GM12878 (cell line): ENCODE measurements around the gene SPRR5. TPM values are rescaled to one million over a fixed set of nuclear protein-coding genes. Genes with fewer than 3 reads are reported as not detected.

Experiments used
- ATAC-seq: fragments of 200-7000 bp; cut with Tn5 transposase; 3 replicates; pipeline ENCODE4 v1.9.1; 2020; ENCODE audit warnings: mild to moderate bottlenecking, moderate library complexity
- BruUV-seq: library from RNA; stranded (reverse); fragments of 400-500 nt; replicated peaks from 2 replicates; lab custom pipeline; 2021; lab: Mats Ljungman, UMichigan
- CTCF ChIA-PET: fragments of 300-600 bp; sonication (Branson Sonifier 250); formaldehyde crosslinking; extraction: SDS; loops from one replicate; lab custom pipeline; 2021; ENCODE audit warnings: inconsistent platforms; lab: Yijun Ruan, JAX
- POLR2A ChIA-PET: fragments of 350-600 bp; formaldehyde crosslinking; extraction: SDS; loops from one replicate; lab custom pipeline; 2021; ENCODE audit warnings: inconsistent platforms; lab: Charles Lee
- RAD21 ChIA-PET: fragments of 300-600 bp; sonication (Branson Sonifier 250); formaldehyde crosslinking; loops from one replicate; lab custom pipeline; 2023; ENCODE audit warnings: antibody characterized with exemption; ENCODE audit not compliant: unreplicated experiment; lab: Charles Lee
- SMC1A ChIA-PET: fragments of 300-600 bp; sonication (Branson Sonifier 250); formaldehyde crosslinking; loops from one replicate; lab custom pipeline; 2023; ENCODE audit not compliant: unreplicated experiment, uncharacterized antibody; lab: Charles Lee
- DNase-seq: peaks from one replicate; pipeline ENCODE4 v3.0.0-alpha.2; 2011; ENCODE audit warnings: low read depth, low spot score
- FAIRE-seq: peaks from 3 replicates; lab custom pipeline; 2011; peaks lifted over from hg19 to GRCh38; lab: Jason Lieb, UNC
- H2AFZ ChIP-seq: 2 replicates; pipeline ENCODE4 v1.6.0; 2011; ENCODE audit warnings: low read depth, low read length, control low read depth; ENCODE audit not compliant: control insufficient read depth
- H3K27ac ChIP-seq: 2 replicates; pipeline ENCODE4 v1.5.1; 2011; ENCODE audit warnings: control low read depth; ENCODE audit not compliant: control insufficient read depth, insufficient read depth
- H3K27me3 ChIP-seq, 2 experiments: replicated peaks in 1 of 2; 2 replicates each; pipeline versions ENCODE4 v1.6.0 to v1.6.1; 2011; ENCODE audit warnings: low read length in 1 of 2; ENCODE audit not compliant: control insufficient read depth in 2 of 2, insufficient read depth in 2 of 2
- H3K36me3 ChIP-seq, 2 experiments: 2 replicates each; pipeline ENCODE4 v1.5.1; 2011; ENCODE audit warnings: low read length in 1 of 2; ENCODE audit not compliant: control insufficient read depth in 2 of 2, insufficient read depth in 2 of 2
- H3K4me1 ChIP-seq: 2 replicates; pipeline ENCODE4 v1.6.1; 2011; ENCODE audit warnings: mild to moderate bottlenecking, low read length, moderate library complexity, mixed read lengths; ENCODE audit not compliant: control insufficient read depth, insufficient read depth
- H3K4me2 ChIP-seq: 2 replicates; pipeline ENCODE4 v1.6.0; 2011; ENCODE audit warnings: control low read depth; ENCODE audit not compliant: control insufficient read depth, insufficient read depth
- H3K4me3 ChIP-seq: fragments of 200-600 bp; sonication (generic); 2 replicates; pipeline ENCODE4 v1.5.1; 2016
- H3K79me2 ChIP-seq: 2 replicates; pipeline ENCODE4 v1.6.0; 2011; ENCODE audit warnings: low read length; ENCODE audit not compliant: control insufficient read depth, insufficient read depth
- H3K9ac ChIP-seq: 2 replicates; pipeline ENCODE4 v1.8.0; 2011; ENCODE audit warnings: low read length, control low read depth, mixed read lengths; ENCODE audit not compliant: control insufficient read depth, insufficient read depth
- H3K9me3 ChIP-seq: replicated peaks from 3 replicates; pipeline ENCODE4 v1.5.1; 2011; ENCODE audit warnings: mild to moderate bottlenecking, low read length; ENCODE audit not compliant: control insufficient read depth, insufficient read depth
- H4K20me1 ChIP-seq: 2 replicates; pipeline ENCODE4 v1.6.0; 2011; ENCODE audit not compliant: control insufficient read depth, insufficient read depth
- ASH2L ChIP-seq: fragments of 300-600, 200-600 bp; sonication (generic); IDR thresholded peaks from 2 replicates; pipeline ENCODE4 v1.6.1; 2017; ENCODE audit warnings: low read depth, mild to moderate bottlenecking, borderline replicate concordance
- BACH1 ChIP-seq: fragments of 450-650 bp; IDR thresholded peaks from 2 replicates; pipeline ENCODE4 v1.6.1; 2017; ENCODE audit warnings: mild to moderate bottlenecking, borderline replicate concordance
- BHLHE40 ChIP-seq, 2 experiments: fragments of 450-650 bp in 1 of 2; IDR thresholded peaks; 2 replicates each; pipeline ENCODE4 v1.6.1; 2011 to 2017; ENCODE audit warnings: low read depth in 2 of 2, borderline replicate concordance in 1 of 2, improper control_type of control experiment in 1 of 2, low read length in 1 of 2, mild to moderate bottlenecking in 1 of 2
- BMI1 ChIP-seq: fragments of 450-650 bp; IDR thresholded peaks from 2 replicates; pipeline ENCODE4 v1.6.1; 2016; ENCODE audit warnings: mild to moderate bottlenecking, moderate library complexity, borderline replicate concordance
- BRCA1 ChIP-seq: IDR thresholded peaks from 2 replicates; pipeline ENCODE4 v1.6.1; 2011; ENCODE audit warnings: low read depth, low read length, improper control_type of control experiment
- CBX3 ChIP-seq: fragments of 200-600 bp; sonication (generic); IDR thresholded peaks from 2 replicates; pipeline ENCODE4 v1.6.1; 2016; ENCODE audit warnings: low read depth, borderline replicate concordance
- KLF5 ChIP-seq: fragments of 450-650 bp; IDR thresholded peaks from 2 replicates; pipeline ENCODE4 v1.6.1; 2014; ENCODE audit warnings: mild to moderate bottlenecking; ENCODE audit not compliant: partially characterized antibody
- NRF1 ChIP-seq: conservative IDR thresholded peaks from 2 replicates; pipeline ENCODE4 v1.6.1; 2011; ENCODE audit warnings: mild to moderate bottlenecking, low read depth, low read length, improper control_type of control experiment
- RAD51 ChIP-seq: fragments of 450-650 bp; IDR thresholded peaks from 2 replicates; pipeline ENCODE4 v1.6.1; 2016; ENCODE audit warnings: moderate library complexity, mild to moderate bottlenecking, inconsistent platforms
- SMAD1 ChIP-seq: fragments of 450-650 bp; IDR thresholded peaks from 2 replicates; pipeline ENCODE4 v1.6.1; 2018; ENCODE audit warnings: mild to moderate bottlenecking, low read depth; ENCODE audit not compliant: partially characterized antibody
- WGBS: methylation state at CpG from one replicate; pipeline ENCODE4 v1.1.6; 2016; ENCODE audit warnings: low lambda C conversion rate; ENCODE audit not compliant: insufficient replicate concordance, insufficient coverage; ENCODE audit errors: missing lambda C conversion rate; 5-methylcytosine and 5-hydroxymethylcytosine counted together
- in situ Hi-C: fragments of 300-500 bp; cut with MboI; formaldehyde crosslinking; loops from 9 replicates; pipeline ENCODE4 v1.14.3; 2018; ENCODE audit warnings: mixed read lengths
- intact Hi-C: fragments of 100-400 bp; cut with micrococcal nuclease; formaldehyde crosslinking; loops from one replicate; pipeline ENCODE4 v1.14.2; 2022; ENCODE audit not compliant: unreplicated experiment
- polyA plus RNA-seq, 11 experiments: library from polyadenylated mRNA; depleted of rRNA in 4 of 11; unstranded in 6 of 11; stranded (reverse) in 5 of 11; fragments of >200 nt; fragmentation: Nextera tagmentation in 4 of 11; fragmentation: Illumina TruSeq in 1 of 11; extraction: Ambion mirVana in 4 of 11; extraction: Trizol in 1 of 11; gene quantifications; 1 replicate in 1 of 11; 2 replicates in 10 of 11; pipeline versions ENCODE4 v1.2.1 to v1.2.3, GENCODE V29; 2011 to 2016; ENCODE audit warnings: inconsistent platforms in 2 of 11, missing spikeins in 2 of 11, low read depth in 1 of 11
- total RNA-seq, 4 experiments: library from RNA; depleted of rRNA in 3 of 4; stranded (reverse); fragments of >200 nt in 3 of 4; fragmentation: Illumina TruSeq in 1 of 4; extraction: Trizol in 1 of 4; gene quantifications; 2 replicates each; pipeline versions ENCODE4 v1.2.1 to v1.2.3, GENCODE V29; 2013 to 2021
- TF ChIP-seq, protein P1 (sequence below): fragments of 450-650 bp; formaldehyde crosslinking; IDR thresholded peaks from 2 replicates; pipeline ENCODE4 v1.4.0; 2020; ENCODE audit warnings: mild to moderate bottlenecking, moderate library complexity
- TF ChIP-seq, protein P2 (sequence below): IDR thresholded peaks from 2 replicates; pipeline ENCODE4 v1.6.1; 2011; ENCODE audit warnings: borderline replicate concordance, low read depth, mild to moderate bottlenecking, moderate library complexity, low read length; ENCODE audit not compliant: insufficient read depth, poor library complexity, severe bottlenecking
- TF ChIP-seq, protein P3 (sequence below): fragments of 450-650 bp; IDR thresholded peaks from 2 replicates; pipeline ENCODE4 v1.6.1; 2017; ENCODE audit warnings: low read depth, mild to moderate bottlenecking, moderate library complexity
- TF ChIP-seq, protein P4 (sequence below): fragments of 450-650 bp; IDR thresholded peaks from 2 replicates; pipeline ENCODE4 v1.6.1; 2017; ENCODE audit warnings: borderline replicate concordance

The SPRR5 gene
- total and polyA plus RNA-seq, 10 of the 15 experiments (the other 5 are each of a cell fraction or from before 2014, with no cell fraction given), result not detected

DNA sequence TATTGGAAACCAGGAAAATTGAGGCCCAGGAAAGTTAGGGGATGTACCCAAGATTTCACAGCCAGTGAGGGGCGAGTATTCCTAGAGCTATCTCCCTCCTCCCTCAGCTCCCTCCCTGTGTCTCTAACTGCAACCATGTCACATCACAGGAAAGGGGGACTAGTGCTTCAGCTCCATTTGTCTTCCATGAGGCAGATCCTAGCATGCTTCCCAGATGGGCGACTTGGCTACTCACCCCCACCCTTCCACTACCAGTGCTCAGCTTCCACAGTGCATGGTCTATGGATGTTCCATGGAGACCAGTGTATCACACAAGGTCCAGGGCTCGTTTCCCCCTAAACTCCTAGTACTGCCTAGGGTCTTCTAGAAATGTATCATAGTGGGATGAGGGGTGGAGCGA is 18.8 kb downstream of the SPRR5 start:
- H2AFZ ChIP-seq, result no peak overlapping the region
- FAIRE-seq, result no peak
- POLR2A ChIA-PET, result interaction anchor here (0.5 kb wide), 1 partner anchor 325 kb away, joined by 5 read pairs; no protein-coding TSS in a partner anchor

More for the DNA sequence above, 18.8 kb downstream of the SPRR5 start:
- BruUV-seq, result no TSS peak
- Histone ChIP-seq H3K9ac (no peak overlapping the region), H3K9me3 (no peaks in the 10 kb centered on the region), H3K27ac (no peak overlapping the region), H3K79me2 (no peaks in the 10 kb centered on the region), H3K27me3 (no peaks in the 10 kb centered on the region; a peak in 1 of 4 replicates)
- no peak for ATAC-seq
- TF ChIP-seq BACH1 (no peak), ASH2L (no peak), KLF5 (no peak), BRCA1 (no peak), CBX3 (no peak), BMI1 (no peak), BHLHE40 (IDR thresholded peaks at IDR 0.05; ENCODE audit: borderline replicate concordance in 1 of 2, low read depth in 2 of 2, low read length in 1 of 2) (no peak), SMAD1 (no peak), NRF1 (no peak), RAD51 (no peak)
- TF ChIP-seq, protein P1, sequence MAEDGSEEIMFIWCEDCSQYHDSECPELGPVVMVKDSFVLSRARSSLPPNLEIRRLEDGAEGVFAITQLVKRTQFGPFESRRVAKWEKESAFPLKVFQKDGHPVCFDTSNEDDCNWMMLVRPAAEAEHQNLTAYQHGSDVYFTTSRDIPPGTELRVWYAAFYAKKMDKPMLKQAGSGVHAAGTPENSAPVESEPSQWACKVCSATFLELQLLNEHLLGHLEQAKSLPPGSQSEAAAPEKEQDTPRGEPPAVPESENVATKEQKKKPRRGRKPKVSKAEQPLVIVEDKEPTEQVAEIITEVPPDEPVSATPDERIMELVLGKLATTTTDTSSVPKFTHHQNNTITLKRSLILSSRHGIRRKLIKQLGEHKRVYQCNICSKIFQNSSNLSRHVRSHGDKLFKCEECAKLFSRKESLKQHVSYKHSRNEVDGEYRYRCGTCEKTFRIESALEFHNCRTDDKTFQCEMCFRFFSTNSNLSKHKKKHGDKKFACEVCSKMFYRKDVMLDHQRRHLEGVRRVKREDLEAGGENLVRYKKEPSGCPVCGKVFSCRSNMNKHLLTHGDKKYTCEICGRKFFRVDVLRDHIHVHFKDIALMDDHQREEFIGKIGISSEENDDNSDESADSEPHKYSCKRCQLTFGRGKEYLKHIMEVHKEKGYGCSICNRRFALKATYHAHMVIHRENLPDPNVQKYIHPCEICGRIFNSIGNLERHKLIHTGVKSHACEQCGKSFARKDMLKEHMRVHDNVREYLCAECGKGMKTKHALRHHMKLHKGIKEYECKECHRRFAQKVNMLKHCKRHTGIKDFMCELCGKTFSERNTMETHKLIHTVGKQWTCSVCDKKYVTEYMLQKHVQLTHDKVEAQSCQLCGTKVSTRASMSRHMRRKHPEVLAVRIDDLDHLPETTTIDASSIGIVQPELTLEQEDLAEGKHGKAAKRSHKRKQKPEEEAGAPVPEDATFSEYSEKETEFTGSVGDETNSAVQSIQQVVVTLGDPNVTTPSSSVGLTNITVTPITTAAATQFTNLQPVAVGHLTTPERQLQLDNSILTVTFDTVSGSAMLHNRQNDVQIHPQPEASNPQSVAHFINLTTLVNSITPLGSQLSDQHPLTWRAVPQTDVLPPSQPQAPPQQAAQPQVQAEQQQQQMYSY (CRISPR knock-in tag), result no peak
- TF ChIP-seq, protein P2, sequence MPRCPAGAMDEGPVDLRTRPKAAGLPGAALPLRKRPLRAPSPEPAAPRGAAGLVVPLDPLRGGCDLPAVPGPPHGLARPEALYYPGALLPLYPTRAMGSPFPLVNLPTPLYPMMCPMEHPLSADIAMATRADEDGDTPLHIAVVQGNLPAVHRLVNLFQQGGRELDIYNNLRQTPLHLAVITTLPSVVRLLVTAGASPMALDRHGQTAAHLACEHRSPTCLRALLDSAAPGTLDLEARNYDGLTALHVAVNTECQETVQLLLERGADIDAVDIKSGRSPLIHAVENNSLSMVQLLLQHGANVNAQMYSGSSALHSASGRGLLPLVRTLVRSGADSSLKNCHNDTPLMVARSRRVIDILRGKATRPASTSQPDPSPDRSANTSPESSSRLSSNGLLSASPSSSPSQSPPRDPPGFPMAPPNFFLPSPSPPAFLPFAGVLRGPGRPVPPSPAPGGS, result no peak
- TF ChIP-seq, protein P3, sequence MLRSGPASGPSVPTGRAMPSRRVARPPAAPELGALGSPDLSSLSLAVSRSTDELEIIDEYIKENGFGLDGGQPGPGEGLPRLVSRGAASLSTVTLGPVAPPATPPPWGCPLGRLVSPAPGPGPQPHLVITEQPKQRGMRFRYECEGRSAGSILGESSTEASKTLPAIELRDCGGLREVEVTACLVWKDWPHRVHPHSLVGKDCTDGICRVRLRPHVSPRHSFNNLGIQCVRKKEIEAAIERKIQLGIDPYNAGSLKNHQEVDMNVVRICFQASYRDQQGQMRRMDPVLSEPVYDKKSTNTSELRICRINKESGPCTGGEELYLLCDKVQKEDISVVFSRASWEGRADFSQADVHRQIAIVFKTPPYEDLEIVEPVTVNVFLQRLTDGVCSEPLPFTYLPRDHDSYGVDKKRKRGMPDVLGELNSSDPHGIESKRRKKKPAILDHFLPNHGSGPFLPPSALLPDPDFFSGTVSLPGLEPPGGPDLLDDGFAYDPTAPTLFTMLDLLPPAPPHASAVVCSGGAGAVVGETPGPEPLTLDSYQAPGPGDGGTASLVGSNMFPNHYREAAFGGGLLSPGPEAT, result no peak
- TF ChIP-seq, protein P4, sequence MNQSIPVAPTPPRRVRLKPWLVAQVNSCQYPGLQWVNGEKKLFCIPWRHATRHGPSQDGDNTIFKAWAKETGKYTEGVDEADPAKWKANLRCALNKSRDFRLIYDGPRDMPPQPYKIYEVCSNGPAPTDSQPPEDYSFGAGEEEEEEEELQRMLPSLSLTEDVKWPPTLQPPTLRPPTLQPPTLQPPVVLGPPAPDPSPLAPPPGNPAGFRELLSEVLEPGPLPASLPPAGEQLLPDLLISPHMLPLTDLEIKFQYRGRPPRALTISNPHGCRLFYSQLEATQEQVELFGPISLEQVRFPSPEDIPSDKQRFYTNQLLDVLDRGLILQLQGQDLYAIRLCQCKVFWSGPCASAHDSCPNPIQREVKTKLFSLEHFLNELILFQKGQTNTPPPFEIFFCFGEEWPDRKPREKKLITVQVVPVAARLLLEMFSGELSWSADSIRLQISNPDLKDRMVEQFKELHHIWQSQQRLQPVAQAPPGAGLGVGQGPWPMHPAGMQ, result no peak
- TF ChIP-seq, all 136 proteins: peak for 0
- no peaks in the 10 kb centered on the region for H4K20me1 ChIP-seq
- 11% methylated on average over 4 of the region's 4 CpGs for WGBS
- SMC1A ChIA-PET, result no interaction called here
- CTCF ChIA-PET, result interaction anchor here (0.6 to 1.3 kb wide), 2 partner anchors 139 to 227 kb away, joined by 3 read pairs; partner anchors contain the start of gene LCE1A
- no peak overlapping the region for H3K4me3 ChIP-seq
- no peaks in the 10 kb centered on the region for H3K36me3 ChIP-seq
- RAD21 ChIA-PET, result no interaction called here
- H3K4me1 ChIP-seq, result peaks cover 6% of the 10 kb centered on the region; the same call in 1 of the 2 replicates
- in situ Hi-C loops (no loop called here), intact Hi-C loops (loop anchor here (10.0 kb wide), 1 partner anchor 259 kb away; no protein-coding TSS in a partner anchor)
- no peak for DNase-seq
- H3K4me2 ChIP-seq, result no peak overlapping the region
